Measurements from ENCODE around the gene RAP1GAP. TPM values are rescaled to one million over a fixed set of nuclear protein-coding genes. Genes with fewer than 3 reads are reported as not detected.
A peak's percentile ranks its signal among the peaks of the same experiment; 100 is the strongest.

The RAP1GAP gene
- total RNA-seq, 2 experiments from 2014 or later, result 1.3 to 1.6 TPM

DNA sequence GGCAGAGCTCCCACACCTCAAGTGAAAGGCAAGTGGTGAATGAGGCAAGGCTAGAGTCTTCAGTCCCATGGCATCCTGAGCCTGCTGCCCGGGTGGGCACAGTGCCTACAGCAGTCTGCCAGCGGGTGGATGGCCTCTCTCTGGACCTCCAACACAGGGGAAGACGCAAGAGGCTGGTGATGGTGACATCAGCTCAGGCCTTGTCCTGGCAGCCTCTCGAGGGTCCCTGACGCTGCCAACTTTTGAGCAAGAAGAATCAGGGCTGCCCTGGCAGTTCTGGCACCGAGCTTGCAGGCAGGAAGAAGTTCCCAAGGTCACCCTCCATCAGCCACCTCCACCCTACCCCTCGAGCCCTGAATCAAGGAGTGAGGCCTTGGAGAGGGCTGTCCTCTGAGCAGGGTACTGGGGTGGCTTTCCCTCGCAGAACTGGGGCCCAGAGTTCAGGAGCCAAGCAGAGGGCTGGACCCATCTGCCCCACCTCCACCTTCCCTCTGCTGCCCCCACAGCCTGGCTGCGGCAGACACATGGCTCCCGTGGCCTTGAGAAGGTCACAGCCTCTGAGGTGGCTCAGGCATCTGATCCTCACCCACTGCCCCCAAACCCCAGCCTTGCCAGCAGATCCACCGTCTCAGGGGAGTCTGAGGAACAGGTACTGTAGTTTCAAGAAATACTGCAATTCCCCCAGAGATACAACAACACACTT, 5.8 kb downstream of the RAP1GAP start:
- no peak overlapping the region for H3K4me3 Mint-ChIP-seq
- DNase-seq (no peak), ATAC-seq (no peak)
- TF ChIP-seq, protein P1, sequence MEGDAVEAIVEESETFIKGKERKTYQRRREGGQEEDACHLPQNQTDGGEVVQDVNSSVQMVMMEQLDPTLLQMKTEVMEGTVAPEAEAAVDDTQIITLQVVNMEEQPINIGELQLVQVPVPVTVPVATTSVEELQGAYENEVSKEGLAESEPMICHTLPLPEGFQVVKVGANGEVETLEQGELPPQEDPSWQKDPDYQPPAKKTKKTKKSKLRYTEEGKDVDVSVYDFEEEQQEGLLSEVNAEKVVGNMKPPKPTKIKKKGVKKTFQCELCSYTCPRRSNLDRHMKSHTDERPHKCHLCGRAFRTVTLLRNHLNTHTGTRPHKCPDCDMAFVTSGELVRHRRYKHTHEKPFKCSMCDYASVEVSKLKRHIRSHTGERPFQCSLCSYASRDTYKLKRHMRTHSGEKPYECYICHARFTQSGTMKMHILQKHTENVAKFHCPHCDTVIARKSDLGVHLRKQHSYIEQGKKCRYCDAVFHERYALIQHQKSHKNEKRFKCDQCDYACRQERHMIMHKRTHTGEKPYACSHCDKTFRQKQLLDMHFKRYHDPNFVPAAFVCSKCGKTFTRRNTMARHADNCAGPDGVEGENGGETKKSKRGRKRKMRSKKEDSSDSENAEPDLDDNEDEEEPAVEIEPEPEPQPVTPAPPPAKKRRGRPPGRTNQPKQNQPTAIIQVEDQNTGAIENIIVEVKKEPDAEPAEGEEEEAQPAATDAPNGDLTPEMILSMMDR (IDR thresholded peaks at IDR 0.05), result no peak
- H3K27me3 Mint-ChIP-seq, result peaks cover 40% of the 10 kb centered on the region
- no peaks in the 10 kb centered on the region for H3K9me3 Mint-ChIP-seq
- intact Hi-C loops (cut with micrococcal nuclease), result no loop called here
- ChIA-PET POLR2A (interaction anchor here (1.0 kb wide), 1 partner anchor 10 kb away, joined by 5 read pairs; no protein-coding TSS in a partner anchor), CTCF (no interaction called here)
- no peak overlapping the region for H3K27ac Mint-ChIP-seq
- H3K36me3 Mint-ChIP-seq (ENCODE audit: low read depth), result no peaks in the 10 kb centered on the region
- H3K4me1 Mint-ChIP-seq (ENCODE audit: low read depth), result peaks cover 15% of the 10 kb centered on the region

DNA sequence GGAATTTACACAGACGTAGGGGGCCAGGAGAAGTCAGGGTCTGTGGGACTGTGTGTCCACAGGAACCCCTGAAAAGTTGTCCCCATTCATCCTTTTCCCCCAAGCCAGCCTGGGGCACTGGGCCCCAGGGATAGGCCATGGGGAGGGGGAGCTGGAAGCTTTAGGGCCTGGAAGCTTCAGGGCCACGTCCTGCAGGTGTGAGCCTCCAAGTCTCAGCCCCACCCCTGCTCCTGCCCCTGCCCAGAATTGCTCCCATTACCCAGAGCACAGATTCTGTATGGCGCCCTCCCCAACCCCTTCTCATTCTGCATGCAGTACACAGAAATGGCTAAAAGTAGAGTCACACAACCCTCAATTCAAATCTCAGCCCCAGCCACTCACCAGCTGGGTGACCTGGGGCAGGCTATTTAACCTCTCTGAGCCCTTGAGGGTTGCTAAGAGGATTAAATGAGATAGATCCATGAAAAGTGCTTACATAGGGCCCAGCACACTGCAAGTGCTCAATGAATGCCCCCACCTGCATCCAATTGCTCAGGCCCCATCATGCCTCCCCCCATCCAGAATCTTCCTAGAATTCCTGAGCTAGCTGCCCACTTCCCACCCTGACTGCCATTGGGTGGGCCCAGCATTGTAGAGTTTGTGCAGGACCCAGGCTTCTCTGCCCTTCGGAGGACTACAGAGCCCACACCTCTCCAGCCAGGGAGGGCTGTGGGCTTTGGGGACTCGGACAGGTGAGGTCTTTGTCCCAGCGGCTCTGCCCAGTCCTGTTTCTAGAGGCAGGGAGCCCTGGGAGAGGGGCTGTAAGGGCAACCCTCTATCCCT, 6.5 kb downstream of the RAP1GAP start:
- no peak overlapping the region for H3K4me3 Mint-ChIP-seq
- intact Hi-C loops (cut with micrococcal nuclease), result no loop called here

DNA sequence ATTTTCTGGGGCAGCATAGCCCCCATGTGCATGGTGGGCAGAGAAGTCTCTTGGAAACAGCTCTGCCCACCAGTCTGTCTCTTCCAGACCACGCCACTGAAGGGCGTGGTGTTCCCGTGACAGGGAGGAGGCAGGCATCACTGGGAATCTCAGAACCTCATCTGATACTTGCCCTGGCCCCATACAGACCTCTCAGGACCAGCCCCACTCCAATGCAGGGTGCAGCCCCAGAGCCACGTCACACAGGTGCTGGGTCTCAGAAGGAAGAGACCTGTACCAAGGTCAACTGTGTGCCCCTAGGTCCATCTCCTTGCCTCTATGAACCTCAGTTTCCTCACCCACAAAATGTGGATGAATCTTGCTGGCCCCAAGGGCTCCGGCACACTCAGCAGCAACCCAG, 7.3 kb downstream of the RAP1GAP start:
- ATAC-seq, result no peak
- CTCF ChIA-PET, result no interaction called here
- Mint-ChIP-seq H3K9me3 (no peaks in the 10 kb centered on the region), H3K4me3 (no peak overlapping the region), H3K36me3 (ENCODE audit: low read depth) (no peaks in the 10 kb centered on the region), H3K27me3 (peaks cover 28% of the 10 kb centered on the region), H3K4me1 (ENCODE audit: low read depth) (peaks cover 11% of the 10 kb centered on the region), H3K27ac (no peak overlapping the region)
- no peak for DNase-seq
- intact Hi-C loops (cut with micrococcal nuclease), result no loop called here
- POLR2A ChIA-PET, result interaction anchor here (1.6 kb wide), 1 partner anchor 11 kb away, joined by 3 read pairs; no protein-coding TSS in a partner anchor
- TF ChIP-seq, protein P1 (IDR thresholded peaks at IDR 0.05), result no peak

More for the DNA sequence above, 6.5 kb downstream of the RAP1GAP start:
- H3K36me3 Mint-ChIP-seq (ENCODE audit: low read depth), result no peaks in the 10 kb centered on the region
- no peak overlapping the region for H3K27ac Mint-ChIP-seq
- H3K27me3 Mint-ChIP-seq, result peaks cover 33% of the 10 kb centered on the region
- TF ChIP-seq, protein P1 (IDR thresholded peaks at IDR 0.05), result no peak
- DNase-seq, result no peak
- no peaks in the 10 kb centered on the region for H3K9me3 Mint-ChIP-seq
- ChIA-PET POLR2A (interaction anchor here (1.0 kb wide), 1 partner anchor 10 kb away, joined by 5 read pairs; no protein-coding TSS in a partner anchor), CTCF (no interaction called here)
- H3K4me1 Mint-ChIP-seq (ENCODE audit: low read depth), result peaks cover 12% of the 10 kb centered on the region
- no peak for ATAC-seq

DNA sequence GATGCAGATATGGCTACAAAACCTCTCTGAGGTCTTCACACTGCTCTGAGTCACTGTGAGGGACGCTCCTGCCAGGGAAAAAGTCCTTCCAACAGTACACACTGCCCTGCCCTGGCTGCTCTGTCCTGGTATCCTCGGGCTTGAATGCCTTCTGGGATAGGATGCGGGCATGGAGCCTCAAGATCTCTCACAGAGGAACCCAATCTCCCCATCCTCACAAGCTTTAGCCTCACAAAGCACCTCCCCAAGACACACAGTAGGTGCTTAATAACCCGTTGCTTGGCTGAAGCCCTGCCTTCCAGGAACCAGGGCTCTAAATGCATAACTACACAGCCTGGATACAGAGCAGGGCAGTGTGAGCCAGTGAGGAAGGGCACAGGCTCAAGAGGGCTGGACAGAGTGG, 9.2 kb downstream of the RAP1GAP start:
- H3K27ac Mint-ChIP-seq, result no peak overlapping the region
- no peaks in the 10 kb centered on the region for H3K36me3 Mint-ChIP-seq (ENCODE audit: low read depth)
- ATAC-seq, result no peak
- intact Hi-C loops (cut with micrococcal nuclease), result no loop called here
- CTCF ChIA-PET, result interaction anchor here (0.7 to 1.7 kb wide), 7 partner anchors 12 to 365 kb away, joined by 3 to 7 read pairs (median 3); no protein-coding TSS in a partner anchor
- no peaks in the 10 kb centered on the region for H3K9me3 Mint-ChIP-seq
- H3K27me3 Mint-ChIP-seq, result peaks cover 24% of the 10 kb centered on the region
- POLR2A ChIA-PET, result no interaction called here
- H3K4me3 Mint-ChIP-seq, result peak overlapping the region; percentile 54
- no peak for DNase-seq
- TF ChIP-seq, protein P1 (IDR thresholded peaks at IDR 0.05), result no peak
- H3K4me1 Mint-ChIP-seq (ENCODE audit: low read depth), result peaks cover 6% of the 10 kb centered on the region

Measured in activated CD8-positive, alpha-beta T cell treated with anti-CD3 and anti-CD28 coated beads for 36 hours (primary cell).